ENCODE results near the gene CHFR.

GRCh38 chr12:132842449-132843045 is 44.9 kb downstream of the CHFR start:
- TF ChIP-seq, protein P1, sequence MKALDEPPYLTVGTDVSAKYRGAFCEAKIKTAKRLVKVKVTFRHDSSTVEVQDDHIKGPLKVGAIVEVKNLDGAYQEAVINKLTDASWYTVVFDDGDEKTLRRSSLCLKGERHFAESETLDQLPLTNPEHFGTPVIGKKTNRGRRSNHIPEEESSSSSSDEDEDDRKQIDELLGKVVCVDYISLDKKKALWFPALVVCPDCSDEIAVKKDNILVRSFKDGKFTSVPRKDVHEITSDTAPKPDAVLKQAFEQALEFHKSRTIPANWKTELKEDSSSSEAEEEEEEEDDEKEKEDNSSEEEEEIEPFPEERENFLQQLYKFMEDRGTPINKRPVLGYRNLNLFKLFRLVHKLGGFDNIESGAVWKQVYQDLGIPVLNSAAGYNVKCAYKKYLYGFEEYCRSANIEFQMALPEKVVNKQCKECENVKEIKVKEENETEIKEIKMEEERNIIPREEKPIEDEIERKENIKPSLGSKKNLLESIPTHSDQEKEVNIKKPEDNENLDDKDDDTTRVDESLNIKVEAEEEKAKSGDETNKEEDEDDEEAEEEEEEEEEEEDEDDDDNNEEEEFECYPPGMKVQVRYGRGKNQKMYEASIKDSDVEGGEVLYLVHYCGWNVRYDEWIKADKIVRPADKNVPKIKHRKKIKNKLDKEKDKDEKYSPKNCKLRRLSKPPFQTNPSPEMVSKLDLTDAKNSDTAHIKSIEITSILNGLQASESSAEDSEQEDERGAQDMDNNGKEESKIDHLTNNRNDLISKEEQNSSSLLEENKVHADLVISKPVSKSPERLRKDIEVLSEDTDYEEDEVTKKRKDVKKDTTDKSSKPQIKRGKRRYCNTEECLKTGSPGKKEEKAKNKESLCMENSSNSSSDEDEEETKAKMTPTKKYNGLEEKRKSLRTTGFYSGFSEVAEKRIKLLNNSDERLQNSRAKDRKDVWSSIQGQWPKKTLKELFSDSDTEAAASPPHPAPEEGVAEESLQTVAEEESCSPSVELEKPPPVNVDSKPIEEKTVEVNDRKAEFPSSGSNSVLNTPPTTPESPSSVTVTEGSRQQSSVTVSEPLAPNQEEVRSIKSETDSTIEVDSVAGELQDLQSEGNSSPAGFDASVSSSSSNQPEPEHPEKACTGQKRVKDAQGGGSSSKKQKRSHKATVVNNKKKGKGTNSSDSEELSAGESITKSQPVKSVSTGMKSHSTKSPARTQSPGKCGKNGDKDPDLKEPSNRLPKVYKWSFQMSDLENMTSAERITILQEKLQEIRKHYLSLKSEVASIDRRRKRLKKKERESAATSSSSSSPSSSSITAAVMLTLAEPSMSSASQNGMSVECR (CRISPR knock-in tag; IDR thresholded peaks at IDR 0.05), result no peak
- TF ChIP-seq ILK (tag; IDR thresholded peaks at IDR 0.05; ENCODE audit: borderline replicate concordance, low read depth) (no peak), HSF4 (CRISPR knock-in tag; IDR thresholded peaks at IDR 0.05; ENCODE audit: borderline replicate concordance) (no peak), JUN (IDR thresholded peaks at IDR 0.05; ENCODE audit: borderline replicate concordance, low read depth, low read length) (no peak), JUN (CRISPR knock-in tag; IDR thresholded peaks at IDR 0.05; ENCODE audit: borderline replicate concordance) (no peak), GABPA (tag; conservative IDR thresholded peaks at IDR 0.05; ENCODE audit: low read depth) (no peak), SMARCA4 (IDR thresholded peaks at IDR 0.05) (no peak), EZH2 (IDR thresholded peaks at IDR 0.05; ENCODE audit: borderline replicate concordance, low read depth, low read length) (no peak), POLR2A (conservative IDR thresholded peaks at IDR 0.05) (no peak)
- TF ChIP-seq, protein P2, sequence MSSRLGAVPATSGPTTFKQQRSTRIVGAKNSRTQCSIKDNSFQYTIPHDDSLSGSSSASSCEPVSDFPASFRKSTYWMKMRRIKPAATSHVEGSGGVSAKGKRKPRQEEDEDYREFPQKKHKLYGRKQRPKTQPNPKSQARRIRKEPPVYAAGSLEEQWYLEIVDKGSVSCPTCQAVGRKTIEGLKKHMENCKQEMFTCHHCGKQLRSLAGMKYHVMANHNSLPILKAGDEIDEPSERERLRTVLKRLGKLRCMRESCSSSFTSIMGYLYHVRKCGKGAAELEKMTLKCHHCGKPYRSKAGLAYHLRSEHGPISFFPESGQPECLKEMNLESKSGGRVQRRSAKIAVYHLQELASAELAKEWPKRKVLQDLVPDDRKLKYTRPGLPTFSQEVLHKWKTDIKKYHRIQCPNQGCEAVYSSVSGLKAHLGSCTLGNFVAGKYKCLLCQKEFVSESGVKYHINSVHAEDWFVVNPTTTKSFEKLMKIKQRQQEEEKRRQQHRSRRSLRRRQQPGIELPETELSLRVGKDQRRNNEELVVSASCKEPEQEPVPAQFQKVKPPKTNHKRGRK (tag; IDR thresholded peaks at IDR 0.05), result no peak
- TF ChIP-seq, protein P3, sequence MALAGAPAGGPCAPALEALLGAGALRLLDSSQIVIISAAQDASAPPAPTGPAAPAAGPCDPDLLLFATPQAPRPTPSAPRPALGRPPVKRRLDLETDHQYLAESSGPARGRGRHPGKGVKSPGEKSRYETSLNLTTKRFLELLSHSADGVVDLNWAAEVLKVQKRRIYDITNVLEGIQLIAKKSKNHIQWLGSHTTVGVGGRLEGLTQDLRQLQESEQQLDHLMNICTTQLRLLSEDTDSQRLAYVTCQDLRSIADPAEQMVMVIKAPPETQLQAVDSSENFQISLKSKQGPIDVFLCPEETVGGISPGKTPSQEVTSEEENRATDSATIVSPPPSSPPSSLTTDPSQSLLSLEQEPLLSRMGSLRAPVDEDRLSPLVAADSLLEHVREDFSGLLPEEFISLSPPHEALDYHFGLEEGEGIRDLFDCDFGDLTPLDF (CRISPR knock-in tag; IDR thresholded peaks at IDR 0.05), result no peak
- TF ChIP-seq, protein P4, sequence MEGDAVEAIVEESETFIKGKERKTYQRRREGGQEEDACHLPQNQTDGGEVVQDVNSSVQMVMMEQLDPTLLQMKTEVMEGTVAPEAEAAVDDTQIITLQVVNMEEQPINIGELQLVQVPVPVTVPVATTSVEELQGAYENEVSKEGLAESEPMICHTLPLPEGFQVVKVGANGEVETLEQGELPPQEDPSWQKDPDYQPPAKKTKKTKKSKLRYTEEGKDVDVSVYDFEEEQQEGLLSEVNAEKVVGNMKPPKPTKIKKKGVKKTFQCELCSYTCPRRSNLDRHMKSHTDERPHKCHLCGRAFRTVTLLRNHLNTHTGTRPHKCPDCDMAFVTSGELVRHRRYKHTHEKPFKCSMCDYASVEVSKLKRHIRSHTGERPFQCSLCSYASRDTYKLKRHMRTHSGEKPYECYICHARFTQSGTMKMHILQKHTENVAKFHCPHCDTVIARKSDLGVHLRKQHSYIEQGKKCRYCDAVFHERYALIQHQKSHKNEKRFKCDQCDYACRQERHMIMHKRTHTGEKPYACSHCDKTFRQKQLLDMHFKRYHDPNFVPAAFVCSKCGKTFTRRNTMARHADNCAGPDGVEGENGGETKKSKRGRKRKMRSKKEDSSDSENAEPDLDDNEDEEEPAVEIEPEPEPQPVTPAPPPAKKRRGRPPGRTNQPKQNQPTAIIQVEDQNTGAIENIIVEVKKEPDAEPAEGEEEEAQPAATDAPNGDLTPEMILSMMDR (IDR thresholded peaks at IDR 0.05 in 2 of 3, conservative IDR thresholded peaks at IDR 0.05 in 1 of 3; ENCODE audit: insufficient read depth in 2 of 3, low read depth in 1 of 3, low read length in 3 of 3), result no peak

Measured in K562 (cell line).